Measurements from ENCODE around the gene FAM117A. TPM values are rescaled to one million over a fixed set of nuclear protein-coding genes. Genes with fewer than 3 reads are reported as not detected.
A peak's percentile ranks its signal among the peaks of the same experiment; 100 is the strongest.

FAM117A gene
- total RNA-seq, 1 donor from 2014 or later, result 14.6 TPM

DNA sequence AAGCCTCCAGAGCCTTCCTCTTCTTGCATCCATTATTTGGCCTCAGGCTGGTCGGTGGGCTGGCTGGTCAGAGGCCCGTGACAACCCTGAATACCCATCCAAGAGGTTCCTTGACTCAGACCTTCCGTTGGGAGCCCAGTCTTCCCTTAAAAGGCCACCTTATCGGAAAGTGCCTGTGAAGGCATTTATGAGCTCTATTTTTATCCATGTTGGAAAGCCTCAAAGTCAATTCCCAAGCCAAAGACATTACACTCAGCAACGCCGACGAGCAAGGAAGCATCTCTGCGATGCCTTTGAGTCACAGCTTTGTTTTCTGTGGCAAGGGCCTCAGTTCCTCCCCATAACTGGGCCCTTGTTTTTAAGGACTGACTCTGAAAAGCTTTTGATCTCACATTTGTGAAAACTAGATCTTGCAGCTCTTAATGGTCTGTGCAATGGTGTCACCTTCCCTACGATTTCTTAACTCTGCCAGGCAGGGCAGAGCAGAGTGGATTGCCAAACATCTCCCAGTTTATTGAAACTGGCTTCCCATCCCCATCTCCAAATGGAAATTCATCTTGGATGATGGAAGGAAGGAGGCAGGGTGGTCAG lies 72.8 kb downstream of the FAM117A start:
- peaks cover 7% of the 10 kb centered on the region for H3K4me1 Mint-ChIP-seq
- TF ChIP-seq EZH2 (IDR thresholded peaks at IDR 0.05) (no peak), EZH2phosphoT487 (IDR thresholded peaks at IDR 0.05) (no peak)
- TF ChIP-seq, protein P1, sequence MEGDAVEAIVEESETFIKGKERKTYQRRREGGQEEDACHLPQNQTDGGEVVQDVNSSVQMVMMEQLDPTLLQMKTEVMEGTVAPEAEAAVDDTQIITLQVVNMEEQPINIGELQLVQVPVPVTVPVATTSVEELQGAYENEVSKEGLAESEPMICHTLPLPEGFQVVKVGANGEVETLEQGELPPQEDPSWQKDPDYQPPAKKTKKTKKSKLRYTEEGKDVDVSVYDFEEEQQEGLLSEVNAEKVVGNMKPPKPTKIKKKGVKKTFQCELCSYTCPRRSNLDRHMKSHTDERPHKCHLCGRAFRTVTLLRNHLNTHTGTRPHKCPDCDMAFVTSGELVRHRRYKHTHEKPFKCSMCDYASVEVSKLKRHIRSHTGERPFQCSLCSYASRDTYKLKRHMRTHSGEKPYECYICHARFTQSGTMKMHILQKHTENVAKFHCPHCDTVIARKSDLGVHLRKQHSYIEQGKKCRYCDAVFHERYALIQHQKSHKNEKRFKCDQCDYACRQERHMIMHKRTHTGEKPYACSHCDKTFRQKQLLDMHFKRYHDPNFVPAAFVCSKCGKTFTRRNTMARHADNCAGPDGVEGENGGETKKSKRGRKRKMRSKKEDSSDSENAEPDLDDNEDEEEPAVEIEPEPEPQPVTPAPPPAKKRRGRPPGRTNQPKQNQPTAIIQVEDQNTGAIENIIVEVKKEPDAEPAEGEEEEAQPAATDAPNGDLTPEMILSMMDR (IDR thresholded peaks at IDR 0.05), result no peak
- no peak for DNase-seq (ENCODE audit: low spot score)
- H3K4me3 Mint-ChIP-seq, result peak overlapping the region; percentile 3
- peaks cover 10% of the 10 kb centered on the region for H3F3A ChIP-seq (ENCODE audit: low read depth)
- no peak overlapping the region for H3K9ac ChIP-seq
- no peak overlapping the region for H3K27ac ChIP-seq
- no peaks in the 10 kb centered on the region for H3K9me3 Mint-ChIP-seq
- H3K9me3 ChIP-seq (ENCODE audit: low read depth), result no peaks in the 10 kb centered on the region
- H3K27me3 ChIP-seq, result peaks cover 11% of the 10 kb centered on the region
- no peaks in the 10 kb centered on the region for H3K36me3 ChIP-seq
- no peaks in the 10 kb centered on the region for H3K79me2 ChIP-seq (ENCODE audit: low read depth)
- H3K27me3 Mint-ChIP-seq (ENCODE audit: insufficient read depth, low read depth), result peaks cover 10% of the 10 kb centered on the region
- H3K4me1 ChIP-seq, result peaks cover 8% of the 10 kb centered on the region
- H3K27ac Mint-ChIP-seq, result peak overlapping the region; percentile 40
- H4K20me1 ChIP-seq (ENCODE audit: low read depth), result no peaks in the 10 kb centered on the region
- H2AFZ ChIP-seq (replicated peaks), result peak overlapping the region; percentile 21
- no peak overlapping the region for H3K4me3 ChIP-seq
- H3K36me3 Mint-ChIP-seq, result no peaks in the 10 kb centered on the region
- H3K4me2 ChIP-seq, result no peak overlapping the region

DNA sequence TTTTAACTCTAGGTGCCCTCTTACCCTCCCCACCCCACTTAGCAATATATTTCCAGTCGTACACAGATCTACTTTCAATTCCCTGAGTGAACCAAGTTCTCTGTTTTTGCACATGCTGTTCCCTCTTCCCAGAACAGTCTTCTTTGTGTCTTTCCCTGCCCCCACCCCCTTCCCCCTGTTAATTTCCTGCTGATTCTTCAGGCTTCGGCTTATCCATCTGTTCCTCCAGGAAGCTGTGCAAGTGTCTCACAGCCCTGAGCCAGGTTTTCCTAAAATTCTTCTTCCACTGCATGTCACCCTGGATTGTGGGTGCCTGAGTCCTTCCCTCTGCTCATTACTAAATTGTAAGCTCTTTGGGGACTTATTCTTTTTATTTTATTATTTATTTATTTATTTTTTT lies 73.7 kb downstream of the FAM117A start:
- Histone ChIP-seq H3K79me2 (ENCODE audit: low read depth) (no peaks in the 10 kb centered on the region), H3K9me3 (ENCODE audit: low read depth) (no peaks in the 10 kb centered on the region), H2AFZ (replicated peaks) (no peak overlapping the region), H3K4me3 (no peak overlapping the region), H3F3A (ENCODE audit: low read depth) (peaks cover 10% of the 10 kb centered on the region), H4K20me1 (ENCODE audit: low read depth) (no peaks in the 10 kb centered on the region), H3K27me3 (peaks cover 11% of the 10 kb centered on the region), H3K27ac (no peak overlapping the region), H3K4me2 (no peak overlapping the region), H3K36me3 (no peaks in the 10 kb centered on the region), H3K9ac (no peak overlapping the region), H3K4me1 (peaks cover 8% of the 10 kb centered on the region)
- TF ChIP-seq EZH2phosphoT487 (IDR thresholded peaks at IDR 0.05) (no peak), EZH2 (IDR thresholded peaks at IDR 0.05) (no peak)
- TF ChIP-seq, protein P1 (IDR thresholded peaks at IDR 0.05), result no peak
- Mint-ChIP-seq H3K9me3 (no peaks in the 10 kb centered on the region), H3K27me3 (ENCODE audit: insufficient read depth, low read depth) (peaks cover 10% of the 10 kb centered on the region), H3K36me3 (no peaks in the 10 kb centered on the region), H3K27ac (no peak overlapping the region), H3K4me1 (peaks cover 6% of the 10 kb centered on the region), H3K4me3 (no peak overlapping the region)
- DNase-seq (ENCODE audit: low spot score), result no peak

DNA sequence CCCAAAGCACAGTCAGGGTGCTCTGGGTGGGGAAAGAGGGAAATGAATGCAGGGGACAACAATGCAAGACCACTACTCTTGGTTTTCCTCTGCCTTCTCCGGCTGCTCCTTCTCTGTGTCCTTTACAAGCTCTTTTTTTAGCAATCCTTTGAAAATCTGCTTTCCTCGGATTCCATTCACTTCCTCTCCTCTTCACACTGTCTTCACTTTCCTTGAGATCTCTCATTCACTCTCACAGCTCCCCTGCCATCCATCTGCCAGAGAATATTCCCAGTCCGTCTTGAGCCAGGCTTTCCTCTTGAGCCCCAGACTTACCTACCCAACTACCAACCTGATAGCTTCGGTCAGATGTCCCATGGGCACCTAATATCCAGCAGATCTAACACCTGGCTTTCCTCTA lies 75.1 kb downstream of the FAM117A start:
- DNase-seq (ENCODE audit: low spot score), result no peak
- Mint-ChIP-seq H3K27me3 (ENCODE audit: insufficient read depth, low read depth) (peaks cover 7% of the 10 kb centered on the region), H3K9me3 (no peaks in the 10 kb centered on the region), H3K4me3 (no peak overlapping the region), H3K4me1 (peaks cover 3% of the 10 kb centered on the region), H3K36me3 (no peaks in the 10 kb centered on the region), H3K27ac (no peak overlapping the region)
- H3F3A ChIP-seq (ENCODE audit: low read depth), result peaks cover 6% of the 10 kb centered on the region
- H3K9me3 ChIP-seq (ENCODE audit: low read depth), result no peaks in the 10 kb centered on the region
- H3K4me3 ChIP-seq, result no peak overlapping the region
- TF ChIP-seq EZH2 (IDR thresholded peaks at IDR 0.05), result no peak
- TF ChIP-seq, protein P1 (IDR thresholded peaks at IDR 0.05), result no peak
- TF ChIP-seq EZH2phosphoT487 (IDR thresholded peaks at IDR 0.05), result no peak
- H3K27ac ChIP-seq, result no peak overlapping the region
- H3K27me3 ChIP-seq, result no peaks in the 10 kb centered on the region
- H4K20me1 ChIP-seq (ENCODE audit: low read depth), result no peaks in the 10 kb centered on the region
- peak overlapping the region; percentile 72 for H2AFZ ChIP-seq (replicated peaks)
- no peak overlapping the region for H3K4me2 ChIP-seq
- H3K79me2 ChIP-seq (ENCODE audit: low read depth), result no peaks in the 10 kb centered on the region
- no peak overlapping the region for H3K9ac ChIP-seq
- peaks cover 3% of the 10 kb centered on the region for H3K4me1 ChIP-seq
- H3K36me3 ChIP-seq, result no peaks in the 10 kb centered on the region
